Nephron progenitor cell (in vitro differentiated cells): ENCODE results near the gene APOBEC3G.
A peak's percentile ranks its signal among the peaks of the same experiment; 100 is the strongest.

ENCODE experiments used
- DNase-seq: peaks from one replicate; pipeline ENCODE4 v3.0.0; 2021
- H3K27ac Mint-ChIP-seq: 2 replicates; pipeline ENCODE4 v1.8.0; 2021; ENCODE audit warnings: mild to moderate bottlenecking, moderate library complexity, mixed read lengths
- H3K27me3 Mint-ChIP-seq: 2 replicates; pipeline ENCODE4 v1.8.0; 2021; ENCODE audit warnings: mild to moderate bottlenecking, low read depth, mixed read lengths; ENCODE audit not compliant: poor library complexity
- H3K36me3 Mint-ChIP-seq: 2 replicates; pipeline ENCODE4 v1.8.0; 2021; ENCODE audit warnings: low read depth, mixed read lengths
- H3K4me1 Mint-ChIP-seq: 2 replicates; pipeline ENCODE4 v1.8.0; 2021; ENCODE audit warnings: mixed read lengths
- H3K4me3 Mint-ChIP-seq: 2 replicates; pipeline ENCODE4 v1.8.0; 2021; ENCODE audit warnings: mild to moderate bottlenecking, moderate library complexity, mixed read lengths
- H3K9me3 Mint-ChIP-seq: 2 replicates; pipeline ENCODE4 v1.8.0; 2021; ENCODE audit warnings: mild to moderate bottlenecking, moderate library complexity, mixed read lengths
- CTCF ChIP-seq: fragments of 200-600 bp; sonication (generic); IDR thresholded peaks from 2 replicates; pipeline ENCODE4 v1.5.0; 2021; ENCODE audit warnings: antibody characterized with exemption

The APOBEC3G gene

GRCh38 chr22:39088685-39089032 lies 11.6 kb downstream of the APOBEC3G start:
- H3K27me3 Mint-ChIP-seq, result peaks cover 16% of the 10 kb centered on the region
- no peak overlapping the region for H3K4me3 Mint-ChIP-seq
- no peak for DNase-seq
- peak overlapping the region; percentile 14 for H3K27ac Mint-ChIP-seq
- no peak for TF ChIP-seq CTCF
- no peaks in the 10 kb centered on the region for H3K36me3 Mint-ChIP-seq
- peaks cover 57% of the 10 kb centered on the region for H3K4me1 Mint-ChIP-seq
- H3K9me3 Mint-ChIP-seq, result no peaks in the 10 kb centered on the region

GRCh38 chr22:39089928-39090327 lies 12.9 kb downstream of the APOBEC3G start:
- peak overlapping the region; percentile 86 for H3K27ac Mint-ChIP-seq
- no peak overlapping the region for H3K4me3 Mint-ChIP-seq
- no peak for DNase-seq
- peaks cover 16% of the 10 kb centered on the region for H3K27me3 Mint-ChIP-seq
- H3K36me3 Mint-ChIP-seq, result no peaks in the 10 kb centered on the region
- no peak for TF ChIP-seq CTCF
- H3K4me1 Mint-ChIP-seq, result peaks cover 64% of the 10 kb centered on the region
- no peaks in the 10 kb centered on the region for H3K9me3 Mint-ChIP-seq

- Mint-ChIP-seq H3K36me3 (no peaks in the 10 kb centered on the region), H3K9me3 (no peaks in the 10 kb centered on the region), H3K27ac (no peak overlapping the region), H3K27me3 (peaks cover 16% of the 10 kb centered on the region), H3K4me3 (no peak overlapping the region), H3K4me1 (peaks cover 70% of the 10 kb centered on the region)
- DNase-seq, result no peak
- no peak for TF ChIP-seq CTCF
These were observed 13.5 kb downstream of the APOBEC3G start for GRCh38 chr22:39090426-39091064.

- Mint-ChIP-seq H3K4me3 (no peak overlapping the region), H3K27ac (no peak overlapping the region), H3K36me3 (no peaks in the 10 kb centered on the region), H3K27me3 (peaks cover 13% of the 10 kb centered on the region), H3K4me1 (peaks cover 73% of the 10 kb centered on the region), H3K9me3 (no peaks in the 10 kb centered on the region)
- DNase-seq, result no peak
- TF ChIP-seq CTCF, result no peak
These were observed 14.3 kb downstream of the APOBEC3G start for GRCh38 chr22:39091126-39092081.

- no peak for DNase-seq
- Mint-ChIP-seq H3K36me3 (no peaks in the 10 kb centered on the region), H3K9me3 (no peaks in the 10 kb centered on the region), H3K27ac (no peak overlapping the region), H3K4me3 (no peak overlapping the region), H3K27me3 (peaks cover 12% of the 10 kb centered on the region), H3K4me1 (peaks cover 74% of the 10 kb centered on the region)
- TF ChIP-seq CTCF, result no peak
These were observed 15.2 kb downstream of the APOBEC3G start for GRCh38 chr22:39092111-39092862.
